ENCODE data around the gene TCP11. TPM values are rescaled to one million over a fixed set of nuclear protein-coding genes. Genes with fewer than 3 reads are reported as not detected.

Gene TCP11
- total and polyA plus RNA-seq, 4 donors, result 0.05 to 0.19 TPM; not detected in 2

GRCh38 chr6:35174501-35174900, 33.4 kb upstream of the TCP11 start:
- Histone ChIP-seq H3K27me3 (ENCODE audit: control insufficient read depth in 4 of 4, insufficient read depth in 4 of 4, low read length in 3 of 4) (no peaks in the 10 kb centered on the region), H3K9ac (ENCODE audit: low read depth in 1 of 2, low read length in 2 of 2) (no peak overlapping the region), H3K27ac (ENCODE audit: low read depth in 1 of 2, low read length in 2 of 2) (no peak overlapping the region), H3K4me1 (ENCODE audit: control insufficient read depth in 4 of 4, insufficient read depth in 4 of 4, low read length in 3 of 4) (no peaks in the 10 kb centered on the region), H3K4me3 (ENCODE audit: low read depth in 1 of 3, low read length in 3 of 3) (no peak overlapping the region), H3K9me3 (ENCODE audit: control insufficient read depth in 4 of 4, low read length in 3 of 4) (no peaks in the 10 kb centered on the region), H3K36me3 (ENCODE audit: control insufficient read depth in 4 of 4, insufficient read depth in 3 of 4, low read depth in 1 of 4, low read length in 3 of 4) (no peaks in the 10 kb centered on the region)
- TF ChIP-seq ZBTB33 (IDR thresholded peaks at IDR 0.05) (no peak), EGR1 (IDR thresholded peaks at IDR 0.05; ENCODE audit: low read depth in 2 of 2) (no peak), YY1 (IDR thresholded peaks at IDR 0.05) (no peak), TAF1 (conservative IDR thresholded peaks at IDR 0.05) (no peak), HNF4G (IDR thresholded peaks at IDR 0.05) (no peak)
- 97% methylated on average over 4 of the region's 4 CpGs for WGBS
- no peak for DNase-seq (ENCODE audit: low spot score)

DNA sequence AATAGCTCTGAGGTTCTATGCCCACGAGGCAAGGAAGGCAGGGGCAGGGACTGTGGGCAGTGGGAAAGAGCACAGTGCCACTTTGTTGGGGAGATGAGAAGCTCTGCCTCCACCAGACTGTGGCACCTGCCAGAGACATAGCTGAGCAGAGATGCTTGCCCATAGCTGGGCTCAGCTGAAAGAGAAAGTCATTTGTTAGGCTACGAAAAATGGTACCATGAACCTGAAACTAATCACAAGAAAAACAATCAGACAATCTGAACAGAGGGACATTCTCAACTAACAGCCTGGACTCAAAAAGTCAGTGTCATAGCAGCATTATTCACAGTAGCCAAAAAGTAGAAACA, 32.9 kb upstream of the TCP11 start:
- no peaks in the 10 kb centered on the region for H3K4me1 ChIP-seq (ENCODE audit: control insufficient read depth in 4 of 4, insufficient read depth in 4 of 4, low read length in 3 of 4)
- WGBS, result 89% methylated on average over 2 of the region's 2 CpGs
- TF ChIP-seq CTCF (IDR thresholded peaks at IDR 0.05; ENCODE audit: low read depth, low read length, missing input control) (no peak), SP1 (IDR thresholded peaks at IDR 0.05) (no peak), ATF3 (IDR thresholded peaks at IDR 0.05) (no peak), NR2F2 (IDR thresholded peaks at IDR 0.05) (no peak), EGR1 (IDR thresholded peaks at IDR 0.05; ENCODE audit: low read depth in 2 of 2) (no peak), FOXA2 (IDR thresholded peaks at IDR 0.05) (no peak), RAD21 (IDR thresholded peaks at IDR 0.05) (no peak), HNF4A (conservative IDR thresholded peaks at IDR 0.05) (no peak), HNF4G (IDR thresholded peaks at IDR 0.05) (no peak), YY1 (IDR thresholded peaks at IDR 0.05) (no peak), TAF1 (conservative IDR thresholded peaks at IDR 0.05) (no peak)
- TF ChIP-seq, protein P1, sequence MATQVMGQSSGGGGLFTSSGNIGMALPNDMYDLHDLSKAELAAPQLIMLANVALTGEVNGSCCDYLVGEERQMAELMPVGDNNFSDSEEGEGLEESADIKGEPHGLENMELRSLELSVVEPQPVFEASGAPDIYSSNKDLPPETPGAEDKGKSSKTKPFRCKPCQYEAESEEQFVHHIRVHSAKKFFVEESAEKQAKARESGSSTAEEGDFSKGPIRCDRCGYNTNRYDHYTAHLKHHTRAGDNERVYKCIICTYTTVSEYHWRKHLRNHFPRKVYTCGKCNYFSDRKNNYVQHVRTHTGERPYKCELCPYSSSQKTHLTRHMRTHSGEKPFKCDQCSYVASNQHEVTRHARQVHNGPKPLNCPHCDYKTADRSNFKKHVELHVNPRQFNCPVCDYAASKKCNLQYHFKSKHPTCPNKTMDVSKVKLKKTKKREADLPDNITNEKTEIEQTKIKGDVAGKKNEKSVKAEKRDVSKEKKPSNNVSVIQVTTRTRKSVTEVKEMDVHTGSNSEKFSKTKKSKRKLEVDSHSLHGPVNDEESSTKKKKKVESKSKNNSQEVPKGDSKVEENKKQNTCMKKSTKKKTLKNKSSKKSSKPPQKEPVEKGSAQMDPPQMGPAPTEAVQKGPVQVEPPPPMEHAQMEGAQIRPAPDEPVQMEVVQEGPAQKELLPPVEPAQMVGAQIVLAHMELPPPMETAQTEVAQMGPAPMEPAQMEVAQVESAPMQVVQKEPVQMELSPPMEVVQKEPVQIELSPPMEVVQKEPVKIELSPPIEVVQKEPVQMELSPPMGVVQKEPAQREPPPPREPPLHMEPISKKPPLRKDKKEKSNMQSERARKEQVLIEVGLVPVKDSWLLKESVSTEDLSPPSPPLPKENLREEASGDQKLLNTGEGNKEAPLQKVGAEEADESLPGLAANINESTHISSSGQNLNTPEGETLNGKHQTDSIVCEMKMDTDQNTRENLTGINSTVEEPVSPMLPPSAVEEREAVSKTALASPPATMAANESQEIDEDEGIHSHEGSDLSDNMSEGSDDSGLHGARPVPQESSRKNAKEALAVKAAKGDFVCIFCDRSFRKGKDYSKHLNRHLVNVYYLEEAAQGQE (IDR thresholded peaks at IDR 0.05), result no peak

More for the DNA sequence above, 32.9 kb upstream of the TCP11 start:
- Histone ChIP-seq H3K27me3 (ENCODE audit: control insufficient read depth in 4 of 4, insufficient read depth in 4 of 4, low read length in 3 of 4) (no peaks in the 10 kb centered on the region), H3K4me3 (ENCODE audit: low read depth in 1 of 3, low read length in 3 of 3) (no peak overlapping the region), H3K27ac (ENCODE audit: low read depth in 1 of 2, low read length in 2 of 2) (no peak overlapping the region), H3K9me3 (ENCODE audit: control insufficient read depth in 4 of 4, low read length in 3 of 4) (no peaks in the 10 kb centered on the region), H3K36me3 (ENCODE audit: control insufficient read depth in 4 of 4, insufficient read depth in 3 of 4, low read depth in 1 of 4, low read length in 3 of 4) (no peaks in the 10 kb centered on the region), H3K9ac (ENCODE audit: low read depth in 1 of 2, low read length in 2 of 2) (no peak overlapping the region)
- DNase-seq (ENCODE audit: low spot score), result no peak
